GM12878 (cell line): ENCODE data around the gene PCSK5.

Source experiments
- CTCF ChIP-seq, 3 experiments: IDR thresholded peaks in 2 of 3; conservative IDR thresholded peaks in 1 of 3; 2 replicates each; pipeline ENCODE4 v1.5.1; 2011; ENCODE audit warnings: low read depth in 3 of 3, low read length in 3 of 3, mild to moderate bottlenecking in 3 of 3, control low read depth in 2 of 3, moderate library complexity in 2 of 3, inconsistent platforms in 1 of 3, mixed read lengths in 1 of 3; ENCODE audit not compliant: control insufficient read depth in 2 of 3, insufficient read depth in 1 of 3; ENCODE audit errors: extremely low read depth in 1 of 3
- POLR2A ChIP-seq: IDR thresholded peaks from 2 replicates; pipeline ENCODE4 v1.6.1; 2011; ENCODE audit warnings: low read depth, mild to moderate bottlenecking, low read length

- TF ChIP-seq CTCF (IDR thresholded peaks at IDR 0.05 in 2 of 3, conservative IDR thresholded peaks at IDR 0.05 in 1 of 3; ENCODE audit: control insufficient read depth in 2 of 3, extremely low read depth in 1 of 3, insufficient read depth in 1 of 3, low read depth in 3 of 3, low read length in 3 of 3), result no peak
- no peak for TF ChIP-seq POLR2A
These were observed 67.8 kb downstream of the PCSK5 start for GRCh38 chr9:75958226-75958625.
